GM19023 (cell line): ENCODE results near the gene BTBD19.

ENCODE experiments used
- ATAC-seq: cut with Tn5 transposase; IDR thresholded peaks from one replicate; pipeline ENCODE4 v1.9.1; 2021; ENCODE audit warnings: mild to moderate bottlenecking, moderate library complexity; ENCODE audit not compliant: unreplicated experiment

The BTBD19 gene

GRCh38 chr1:44855742-44856141 is 47.4 kb downstream of the BTBD19 start:
- no peak for ATAC-seq

GRCh38 chr1:44857446-44857845 is 49.1 kb downstream of the BTBD19 start:
- no peak for ATAC-seq

GRCh38 chr1:44860331-44860730 is 52.0 kb downstream of the BTBD19 start:
- ATAC-seq = no peak

- ATAC-seq = no peak
Observed at GRCh38 chr1:44860891-44861425, 52.6 kb downstream of the BTBD19 start.

GRCh38 chr1:44862829-44863401 is 54.6 kb downstream of the BTBD19 start:
- no peak for ATAC-seq
